AG04450 (cell line): Measurements from ENCODE around the gene KPTN. TPM values are rescaled to one million over a fixed set of nuclear protein-coding genes. Genes with fewer than 3 reads are reported as not detected.

Source experiments
- CTCF ChIA-PET: fragments of 300-600, 350-600 bp; formaldehyde crosslinking; extraction: SDS; loops from one replicate; lab custom pipeline; 2022; ENCODE audit warnings: antibody characterized with exemption, inconsistent platforms; lab: Charles Lee
- POLR2A ChIA-PET: fragments of 350-600 bp; formaldehyde crosslinking; extraction: SDS; loops from one replicate; lab custom pipeline; 2021; ENCODE audit warnings: antibody characterized with exemption, inconsistent platforms; lab: Yijun Ruan, JAX
- DNase-seq: peaks from one replicate; pipeline ENCODE4 v3.0.0-alpha.2; 2011; ENCODE audit warnings: low read depth, low spot score
- H3K27ac ChIP-seq: one replicate; pipeline ENCODE4 v1.5.1; 2012; ENCODE audit warnings: low read depth, low read length, control low read depth
- H3K27me3 ChIP-seq: one replicate; pipeline ENCODE4 v1.6.0; 2012; ENCODE audit warnings: low read length; ENCODE audit not compliant: control insufficient read depth, insufficient read depth
- H3K4me3 ChIP-seq: 2 replicates; pipeline ENCODE4 v1.5.1; 2011; ENCODE audit warnings: mild to moderate bottlenecking, low read depth, low read length, control low read depth
- H3K9me3 ChIP-seq: 2 replicates; pipeline ENCODE4 v1.5.1; 2012; ENCODE audit warnings: low read length; ENCODE audit not compliant: control insufficient read depth, insufficient read depth
- polyA plus RNA-seq: library from polyadenylated mRNA; depleted of rRNA; stranded (reverse); fragments of >200 nt; gene quantifications from 2 replicates; pipeline ENCODE4 v1.2.3, GENCODE V29; 2011
- TF ChIP-seq, protein P1 (sequence below): IDR thresholded peaks from 2 replicates; pipeline ENCODE4 v1.5.1; 2011; ENCODE audit warnings: low read depth, low read length, control low read depth, inconsistent platforms

Gene KPTN
- polyA plus RNA-seq, 1 experiment, result 5.7 TPM

DNA sequence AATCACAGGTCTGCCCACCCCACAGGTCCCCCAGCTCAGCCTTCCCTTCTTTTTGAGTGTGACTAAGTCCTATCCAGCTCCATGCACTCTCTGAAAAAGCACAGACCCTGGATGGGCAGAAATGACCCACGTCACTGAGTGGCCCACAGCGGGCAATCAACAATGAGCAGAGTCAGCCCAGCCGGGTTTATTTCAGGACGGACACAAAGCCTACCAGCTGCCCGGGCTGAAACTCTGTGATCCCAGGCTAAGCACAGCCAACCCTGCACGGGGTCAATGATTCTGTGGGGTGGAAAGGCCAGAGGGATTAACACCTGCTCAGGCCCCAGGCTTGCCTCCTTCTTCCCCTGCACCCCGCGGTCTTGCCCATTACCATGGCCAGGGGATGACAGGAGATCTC, 22.4 kb upstream of the KPTN start:
- no peak overlapping the region for H3K27ac ChIP-seq
- no peaks in the 10 kb centered on the region for H3K9me3 ChIP-seq
- TF ChIP-seq, protein P1, sequence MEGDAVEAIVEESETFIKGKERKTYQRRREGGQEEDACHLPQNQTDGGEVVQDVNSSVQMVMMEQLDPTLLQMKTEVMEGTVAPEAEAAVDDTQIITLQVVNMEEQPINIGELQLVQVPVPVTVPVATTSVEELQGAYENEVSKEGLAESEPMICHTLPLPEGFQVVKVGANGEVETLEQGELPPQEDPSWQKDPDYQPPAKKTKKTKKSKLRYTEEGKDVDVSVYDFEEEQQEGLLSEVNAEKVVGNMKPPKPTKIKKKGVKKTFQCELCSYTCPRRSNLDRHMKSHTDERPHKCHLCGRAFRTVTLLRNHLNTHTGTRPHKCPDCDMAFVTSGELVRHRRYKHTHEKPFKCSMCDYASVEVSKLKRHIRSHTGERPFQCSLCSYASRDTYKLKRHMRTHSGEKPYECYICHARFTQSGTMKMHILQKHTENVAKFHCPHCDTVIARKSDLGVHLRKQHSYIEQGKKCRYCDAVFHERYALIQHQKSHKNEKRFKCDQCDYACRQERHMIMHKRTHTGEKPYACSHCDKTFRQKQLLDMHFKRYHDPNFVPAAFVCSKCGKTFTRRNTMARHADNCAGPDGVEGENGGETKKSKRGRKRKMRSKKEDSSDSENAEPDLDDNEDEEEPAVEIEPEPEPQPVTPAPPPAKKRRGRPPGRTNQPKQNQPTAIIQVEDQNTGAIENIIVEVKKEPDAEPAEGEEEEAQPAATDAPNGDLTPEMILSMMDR, result no peak
- ChIA-PET POLR2A (interaction anchor here (0.6 to 0.7 kb wide), 2 partner anchors 61 to 169 kb away, joined by 4 to 8 read pairs; no protein-coding TSS in a partner anchor), CTCF (no interaction called here)
- no peak overlapping the region for H3K4me3 ChIP-seq
- DNase-seq, result no peak
- H3K27me3 ChIP-seq, result no peaks in the 10 kb centered on the region

DNA sequence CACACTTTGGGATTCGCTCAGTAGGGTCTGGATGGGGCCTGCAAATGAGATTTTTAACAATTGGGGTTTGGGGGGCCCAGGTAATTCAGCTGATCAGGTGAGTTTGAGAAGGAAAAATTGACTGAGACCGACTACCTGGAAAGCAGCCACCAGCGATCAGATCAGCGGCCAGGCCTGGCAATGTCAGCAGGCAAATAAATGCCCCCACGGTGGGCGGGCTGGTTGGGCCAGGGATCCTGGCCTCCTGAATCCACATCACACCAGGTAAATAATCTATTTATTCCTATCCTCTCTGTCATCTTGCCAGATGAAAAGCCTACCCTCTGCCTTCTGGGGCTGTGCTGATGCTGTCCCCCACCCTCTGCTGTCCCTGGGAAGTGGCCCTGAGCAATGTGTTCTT, 21.5 kb upstream of the KPTN start:
- POLR2A ChIA-PET, result interaction anchor here (0.7 kb wide), 1 partner anchor 170 kb away, joined by 8 read pairs; no protein-coding TSS in a partner anchor
- DNase-seq, result no peak
- Histone ChIP-seq H3K27me3 (no peaks in the 10 kb centered on the region), H3K27ac (no peak overlapping the region), H3K4me3 (no peak overlapping the region), H3K9me3 (no peaks in the 10 kb centered on the region)
- TF ChIP-seq, protein P1, result no peak
- CTCF ChIA-PET, result no interaction called here

DNA sequence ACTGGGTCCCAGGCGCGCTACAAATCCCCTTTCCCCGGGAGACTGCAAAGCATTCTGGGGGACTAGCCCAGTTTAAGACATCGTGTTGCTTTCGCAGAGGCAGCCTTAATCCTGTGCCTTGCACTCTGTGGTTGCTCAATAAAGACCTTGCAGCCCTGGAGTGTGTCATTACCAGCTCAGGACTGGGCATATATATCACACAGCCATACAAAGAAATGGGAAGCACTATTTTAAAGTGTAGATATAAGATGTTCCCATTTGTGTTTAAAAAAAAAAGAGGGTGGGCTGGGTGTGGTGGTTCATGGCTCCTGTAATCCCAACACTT, 19.8 kb upstream of the KPTN start:
- Histone ChIP-seq H3K4me3 (no peak overlapping the region), H3K27ac (no peak overlapping the region), H3K9me3 (no peaks in the 10 kb centered on the region), H3K27me3 (no peaks in the 10 kb centered on the region)
- ChIA-PET CTCF (interaction anchor here (0.8 kb wide), 1 partner anchor 219 kb away, joined by 3 read pairs; no protein-coding TSS in a partner anchor), POLR2A (no interaction called here)
- DNase-seq, result no peak
- TF ChIP-seq, protein P1, result no peak

DNA sequence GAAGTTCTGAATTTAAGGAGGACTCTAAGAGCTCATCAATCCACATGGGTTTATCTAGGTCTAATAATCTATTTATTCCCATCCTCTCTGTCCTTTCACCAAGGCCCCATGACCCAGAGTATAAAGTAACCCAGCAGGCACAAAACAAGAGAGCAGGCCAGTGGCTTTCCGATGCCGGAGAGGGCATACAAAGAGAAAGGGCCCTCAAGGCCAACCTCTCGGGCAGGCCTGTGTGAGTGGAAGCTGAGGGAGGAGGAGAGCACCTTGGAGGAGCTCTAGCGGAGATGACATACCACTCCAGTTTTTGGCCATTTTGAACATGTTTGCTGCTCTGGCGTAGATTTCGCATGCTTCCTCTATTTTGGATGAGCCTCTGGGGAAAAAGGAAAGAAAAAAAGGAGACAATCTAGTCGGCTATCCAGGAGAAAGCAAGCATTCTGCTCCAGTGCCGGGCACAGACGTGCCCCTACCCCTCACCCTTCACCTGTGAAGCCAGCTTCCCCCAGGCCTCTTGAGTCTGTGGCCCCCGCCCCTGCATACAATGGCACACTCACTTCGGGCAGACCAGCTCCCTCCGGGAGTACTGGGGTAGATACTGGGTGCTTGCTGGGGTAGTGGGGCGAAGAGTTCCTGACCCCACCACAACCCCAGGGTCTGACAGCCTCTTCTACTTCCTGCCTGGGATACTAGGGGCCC, 19.3 kb upstream of the KPTN start:
- ChIA-PET POLR2A (interaction anchor here (0.6 to 1.7 kb wide), 2 partner anchors 19 to 22 kb away, joined by 4 to 10 read pairs; partner anchors contain the start of gene KPTN), CTCF (interaction anchor here (0.8 to 1.1 kb wide), 2 partner anchors 69 to 219 kb away, joined by 3 read pairs; no protein-coding TSS in a partner anchor)
- Histone ChIP-seq H3K27ac (no peak overlapping the region), H3K27me3 (no peaks in the 10 kb centered on the region), H3K9me3 (no peaks in the 10 kb centered on the region), H3K4me3 (no peak overlapping the region)
- no peak for DNase-seq
- TF ChIP-seq, protein P1, result no peak
